Muscle layer of colon (tissue), 2 donors: ENCODE results near the gene GSDMA.
A peak's percentile ranks its signal among the peaks of the same experiment; 100 is the strongest.

Experiments used
- H3K27ac ChIP-seq: one replicate; pipeline ENCODE4 v1.7.0; 2013; ENCODE audit warnings: low read depth, mild to moderate bottlenecking, low read length, moderate library complexity
- H3K27me3 ChIP-seq, 2 donors: one replicate each; pipeline ENCODE4 v1.7.0; 2013; ENCODE audit warnings: low read length in 2 of 2, mild to moderate bottlenecking in 2 of 2; ENCODE audit not compliant: insufficient read depth in 2 of 2, control insufficient read depth in 1 of 2
- H3K36me3 ChIP-seq: one replicate; pipeline ENCODE4 v1.7.0; 2013; ENCODE audit warnings: mild to moderate bottlenecking, low read length; ENCODE audit not compliant: insufficient read depth
- H3K4me1 ChIP-seq: one replicate; pipeline ENCODE4 v1.7.0; 2013; ENCODE audit warnings: mild to moderate bottlenecking, low read length; ENCODE audit not compliant: insufficient read depth
- H3K4me3 ChIP-seq, 2 donors: one replicate each; pipeline ENCODE4 v1.7.0; 2013; ENCODE audit warnings: low read length in 2 of 2, low read depth in 1 of 2, mild to moderate bottlenecking in 1 of 2, moderate library complexity in 1 of 2
- H3K9ac ChIP-seq: one replicate; pipeline ENCODE4 v1.7.0; 2013; ENCODE audit warnings: low read length
- H3K9me3 ChIP-seq: one replicate; pipeline ENCODE4 v1.7.0; 2013; ENCODE audit warnings: mild to moderate bottlenecking, low read length
- donor health status: abdominal sarcoma.
- donor health status: Adenocarcinoma of cecum.

GSDMA gene

GRCh38 chr17:39951924-39952679 is 10.7 kb upstream of the GSDMA start:
- H3K27ac ChIP-seq: no peak overlapping the region
- no peaks in the 10 kb centered on the region for H3K36me3 ChIP-seq
- H3K27me3 ChIP-seq: no peaks in the 10 kb centered on the region
- H3K4me1 ChIP-seq: peaks cover 10% of the 10 kb centered on the region
- peak overlapping the region in 1 of 2 donors; percentile 53 for H3K4me3 ChIP-seq
- no peak overlapping the region for H3K9ac ChIP-seq
- no peaks in the 10 kb centered on the region for H3K9me3 ChIP-seq

- H3K4me3 ChIP-seq: peak overlapping the region in 1 of 2 donors; percentile 62
- peaks cover 10% of the 10 kb centered on the region for H3K4me1 ChIP-seq
- peak overlapping the region; percentile 41 for H3K27ac ChIP-seq
- no peaks in the 10 kb centered on the region for H3K27me3 ChIP-seq
- H3K36me3 ChIP-seq: no peaks in the 10 kb centered on the region
- H3K9ac ChIP-seq: no peak overlapping the region
- no peaks in the 10 kb centered on the region for H3K9me3 ChIP-seq
These were observed 9.9 kb upstream of the GSDMA start for GRCh38 chr17:39952680-39953470.

- H3K4me3 ChIP-seq: peak overlapping the region in 1 of 2 donors; percentile 62
- no peak overlapping the region for H3K9ac ChIP-seq
- no peaks in the 10 kb centered on the region for H3K27me3 ChIP-seq
- no peaks in the 10 kb centered on the region for H3K36me3 ChIP-seq
- H3K27ac ChIP-seq: peak overlapping the region; percentile 41
- H3K9me3 ChIP-seq: no peaks in the 10 kb centered on the region
- peaks cover 10% of the 10 kb centered on the region for H3K4me1 ChIP-seq
These were observed 9.3 kb upstream of the GSDMA start for GRCh38 chr17:39953471-39953888.

- H3K27ac ChIP-seq: no peak overlapping the region
- H3K36me3 ChIP-seq: no peaks in the 10 kb centered on the region
- no peak overlapping the region for H3K4me3 ChIP-seq
- no peaks in the 10 kb centered on the region for H3K27me3 ChIP-seq
- peaks cover 10% of the 10 kb centered on the region for H3K4me1 ChIP-seq
- H3K9me3 ChIP-seq: no peaks in the 10 kb centered on the region
- H3K9ac ChIP-seq: no peak overlapping the region
These were observed 7.9 kb upstream of the GSDMA start for GRCh38 chr17:39954876-39955275.

- no peak overlapping the region for H3K4me3 ChIP-seq
- no peaks in the 10 kb centered on the region for H3K27me3 ChIP-seq
- no peak overlapping the region for H3K9ac ChIP-seq
- H3K4me1 ChIP-seq: peaks cover 10% of the 10 kb centered on the region
- H3K9me3 ChIP-seq: no peaks in the 10 kb centered on the region
- no peak overlapping the region for H3K27ac ChIP-seq
- no peaks in the 10 kb centered on the region for H3K36me3 ChIP-seq
These were observed 7.0 kb upstream of the GSDMA start for GRCh38 chr17:39955726-39956225.

GRCh38 chr17:39960524-39961041 is 2.2 kb upstream of the GSDMA start:
- Histone ChIP-seq H3K9ac (no peak overlapping the region), H3K4me1 (peaks cover 4% of the 10 kb centered on the region), H3K9me3 (no peaks in the 10 kb centered on the region), H3K36me3 (no peaks in the 10 kb centered on the region), H3K27me3 (peaks cover 0 to 5% of the 10 kb centered on the region in 2 donors), H3K4me3 (no peak overlapping the region), H3K27ac (no peak overlapping the region)

- H3K27ac ChIP-seq: no peak overlapping the region
- H3K4me1 ChIP-seq: peaks cover 4% of the 10 kb centered on the region
- H3K9ac ChIP-seq: no peak overlapping the region
- H3K4me3 ChIP-seq: no peak overlapping the region
- H3K9me3 ChIP-seq: no peaks in the 10 kb centered on the region
- no peaks in the 10 kb centered on the region for H3K36me3 ChIP-seq
- peaks cover 0 to 5% of the 10 kb centered on the region in 2 donors for H3K27me3 ChIP-seq
These were observed 1.0 kb downstream of the GSDMA start for GRCh38 chr17:39963829-39964228.

GRCh38 chr17:39965017-39965699 is 2.4 kb downstream of the GSDMA start:
- no peak overlapping the region for H3K4me3 ChIP-seq
- H3K27ac ChIP-seq: no peak overlapping the region
- no peaks in the 10 kb centered on the region for H3K9me3 ChIP-seq

GRCh38 chr17:39966771-39967170 is 4.0 kb downstream of the GSDMA start:
- Histone ChIP-seq H3K4me1 (peaks cover 4% of the 10 kb centered on the region), H3K9me3 (no peaks in the 10 kb centered on the region), H3K27ac (no peak overlapping the region), H3K27me3 (peaks cover 0 to 5% of the 10 kb centered on the region in 2 donors), H3K4me3 (no peak overlapping the region), H3K9ac (no peak overlapping the region), H3K36me3 (no peaks in the 10 kb centered on the region)

More at GRCh38 chr17:39965017-39965699, 2.4 kb downstream of the GSDMA start:
- peaks cover 0 to 5% of the 10 kb centered on the region in 2 donors for H3K27me3 ChIP-seq
- peaks cover 4% of the 10 kb centered on the region for H3K4me1 ChIP-seq
- no peaks in the 10 kb centered on the region for H3K36me3 ChIP-seq
- no peak overlapping the region for H3K9ac ChIP-seq

GRCh38 chr17:39968761-39969160 is 6.0 kb downstream of the GSDMA start:
- no peaks in the 10 kb centered on the region for H3K36me3 ChIP-seq
- no peak overlapping the region for H3K9ac ChIP-seq
- H3K4me3 ChIP-seq: no peak overlapping the region
- no peaks in the 10 kb centered on the region for H3K9me3 ChIP-seq
- no peaks in the 10 kb centered on the region for H3K27me3 ChIP-seq
- no peak overlapping the region for H3K27ac ChIP-seq
- H3K4me1 ChIP-seq: peaks cover 4% of the 10 kb centered on the region

- H3K4me1 ChIP-seq: peaks cover 4% of the 10 kb centered on the region
- no peak overlapping the region for H3K4me3 ChIP-seq
- H3K9me3 ChIP-seq: no peaks in the 10 kb centered on the region
- no peak overlapping the region for H3K27ac ChIP-seq
- H3K27me3 ChIP-seq: no peaks in the 10 kb centered on the region
- H3K36me3 ChIP-seq: no peaks in the 10 kb centered on the region
- no peak overlapping the region for H3K9ac ChIP-seq
These were observed 6.6 kb downstream of the GSDMA start for GRCh38 chr17:39969375-39969774.
